Activated CD4-positive, CD25-positive, alpha-beta regulatory T cell treated with anti-CD3 and anti-CD28 coated beads, Interleukin-2, amount 50 U/mL, for 16 hours (primary cell): Measurements from ENCODE around the gene DLX2.

Experiments
- DNase-seq: peaks from one replicate; pipeline ENCODE4 v3.0.0-alpha.2; 2020; ENCODE audit warnings: low read depth, low spot score

DLX2 gene

GRCh38 chr2:172094294-172095145 lies 8.2 kb downstream of the DLX2 start:
- no peak for DNase-seq

DNA sequence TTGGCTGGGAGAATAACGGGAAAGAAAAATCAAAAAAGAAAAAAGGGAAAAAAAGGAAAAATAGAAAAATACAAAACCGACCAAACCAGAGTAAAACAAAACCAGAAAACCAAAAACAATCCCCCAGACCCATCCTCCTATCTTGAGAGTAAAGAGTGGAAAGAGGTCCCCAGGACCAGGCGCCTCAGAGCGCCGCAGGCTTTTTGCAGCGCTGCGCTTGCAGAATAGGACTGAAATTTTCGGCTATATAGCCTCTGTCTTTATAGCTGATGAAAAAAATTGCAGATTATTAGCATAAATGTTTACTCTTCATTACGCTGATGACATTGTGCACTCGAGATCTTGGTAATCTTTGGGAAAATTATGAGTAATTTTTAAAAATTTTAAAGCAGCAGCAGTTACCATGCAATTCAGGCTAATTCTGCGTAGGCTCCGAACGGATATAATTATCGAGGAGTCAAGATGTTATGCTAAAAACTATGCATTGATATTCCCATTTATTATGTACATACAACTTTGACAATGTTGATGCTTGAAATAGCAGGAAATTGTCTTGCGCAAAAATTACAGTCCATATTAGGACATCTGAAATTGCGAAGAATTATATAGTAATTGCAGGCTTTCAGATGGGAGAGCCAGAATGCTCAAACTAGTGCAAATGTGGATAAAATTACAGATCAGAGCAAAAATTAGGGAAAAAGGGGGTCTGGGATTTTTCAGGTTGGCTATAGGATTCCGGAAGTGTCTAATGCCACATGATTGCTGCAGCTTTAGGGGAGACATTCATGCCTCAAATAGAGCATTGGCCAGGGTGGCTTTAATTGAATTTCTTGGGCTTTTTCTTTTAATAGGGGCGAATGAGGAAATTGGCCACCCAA lies 9.0 kb downstream of the DLX2 start:
- no peak for DNase-seq

- no peak for DNase-seq
Measured at GRCh38 chr2:172092716-172093415, 9.8 kb downstream of the DLX2 start.

DNA sequence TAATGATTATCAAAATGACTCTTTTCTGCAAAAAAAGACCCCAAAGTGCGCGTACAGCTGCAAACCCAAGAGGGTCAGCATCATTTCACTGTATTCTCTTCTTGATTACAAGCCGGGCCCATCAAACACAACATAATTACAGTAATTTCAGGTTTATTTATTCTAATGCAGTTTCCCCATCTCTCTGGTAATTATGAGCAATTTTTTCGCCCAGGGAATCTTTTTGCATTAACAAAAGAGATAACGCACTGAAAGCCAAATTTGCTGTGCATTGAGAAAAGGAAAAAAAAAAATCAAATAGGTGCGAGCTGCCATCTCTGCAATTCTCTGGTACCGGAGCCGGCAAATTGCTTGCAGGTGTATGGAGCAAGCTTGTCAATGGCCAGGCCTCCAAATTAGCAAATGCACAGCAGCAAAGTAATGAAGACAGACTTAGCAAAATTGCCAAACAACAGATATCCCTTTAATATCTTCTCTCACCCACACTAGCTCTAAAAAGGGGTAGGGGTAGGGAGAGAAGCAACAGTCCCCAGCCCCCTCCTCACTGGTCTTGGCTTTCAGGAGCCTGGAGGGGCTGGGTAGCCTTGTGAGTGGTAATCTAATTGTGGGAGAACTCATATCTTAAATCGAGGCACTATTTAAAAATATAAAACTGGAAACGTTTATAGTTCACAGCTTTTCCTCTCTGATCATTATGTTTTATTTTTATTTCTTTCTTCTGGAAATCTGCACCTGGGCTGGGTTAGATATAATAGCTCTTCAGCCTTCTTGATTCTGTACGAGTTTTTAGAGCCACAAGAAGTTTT lies 10.7 kb downstream of the DLX2 start:
- DNase-seq = no peak

DNA sequence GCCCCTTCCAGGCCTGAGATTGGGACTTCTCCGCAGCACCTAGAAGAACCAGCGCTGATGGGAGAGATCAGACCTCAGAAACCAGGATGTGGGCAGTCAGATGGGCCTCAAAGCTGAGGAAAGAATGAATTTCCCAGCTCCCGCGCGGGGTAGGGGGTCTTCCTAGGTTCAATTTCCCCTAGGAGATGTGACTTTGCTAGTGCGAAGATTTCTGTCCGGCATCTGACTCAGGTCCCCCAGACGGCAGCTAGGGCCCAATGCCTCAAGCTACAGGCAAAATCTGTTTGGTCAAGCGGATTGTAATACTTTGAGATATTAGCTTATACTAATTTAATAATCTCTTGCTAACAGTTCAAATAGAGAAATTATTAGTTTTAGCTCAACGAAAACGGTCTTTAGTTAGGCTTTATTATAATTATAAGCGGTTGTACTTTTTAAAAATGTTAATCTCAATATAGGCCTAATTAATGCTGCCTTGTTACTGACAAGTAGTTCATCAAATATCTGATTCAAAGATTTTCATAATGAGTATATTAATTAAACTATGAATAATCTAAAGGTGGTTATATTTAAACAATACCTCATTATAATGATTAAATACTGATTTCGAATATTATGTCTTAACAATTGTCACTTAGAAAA lies 11.6 kb downstream of the DLX2 start:
- DNase-seq = no peak

DNA sequence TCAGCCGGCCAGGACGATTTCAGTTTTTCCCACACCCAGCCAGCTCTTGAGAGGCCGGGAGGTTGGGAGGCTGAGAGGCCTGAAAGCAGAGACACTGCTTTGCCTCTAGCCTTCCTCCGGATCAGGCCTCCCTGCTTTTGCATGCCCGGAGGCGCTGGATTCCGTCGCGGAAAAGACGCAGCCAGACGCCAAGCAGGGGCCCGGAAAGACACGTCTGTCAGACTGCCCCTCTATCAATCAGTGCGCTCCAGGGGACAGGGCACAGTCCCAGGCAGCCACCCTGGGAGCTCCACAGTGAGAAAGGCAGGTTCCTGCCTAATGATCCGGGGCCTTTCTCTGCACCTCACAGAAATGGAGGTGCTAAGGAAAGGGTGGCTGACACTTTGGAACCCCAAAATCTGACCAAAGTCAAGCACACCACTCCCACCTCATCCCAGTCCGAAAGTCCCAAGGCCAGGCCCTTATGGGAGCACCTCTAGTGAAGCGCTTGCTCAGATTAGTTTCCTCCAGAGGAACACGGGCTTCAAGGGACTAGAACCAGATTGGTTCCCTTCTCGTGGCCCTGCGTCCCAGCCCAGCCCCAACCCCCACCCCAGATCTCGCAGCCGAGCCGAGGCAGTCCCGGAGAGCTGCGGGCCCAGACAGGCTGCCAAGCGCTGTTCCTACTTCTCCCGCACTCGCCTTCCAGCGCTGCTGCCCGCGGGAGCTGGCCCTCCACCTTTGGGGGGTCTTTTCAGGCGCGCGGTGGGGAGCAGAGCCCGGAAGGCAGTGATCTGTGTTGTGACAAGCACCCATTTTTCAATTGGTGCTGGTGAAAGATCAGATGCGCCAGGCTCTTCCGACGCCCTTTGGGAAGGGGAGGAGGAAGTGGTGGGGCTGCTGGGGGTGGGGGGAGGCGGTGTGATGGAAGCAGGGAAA lies 12.4 kb downstream of the DLX2 start:
- no peak for DNase-seq

- no peak for DNase-seq
Measured at GRCh38 chr2:172089633-172090032, 13.1 kb downstream of the DLX2 start.

DNA sequence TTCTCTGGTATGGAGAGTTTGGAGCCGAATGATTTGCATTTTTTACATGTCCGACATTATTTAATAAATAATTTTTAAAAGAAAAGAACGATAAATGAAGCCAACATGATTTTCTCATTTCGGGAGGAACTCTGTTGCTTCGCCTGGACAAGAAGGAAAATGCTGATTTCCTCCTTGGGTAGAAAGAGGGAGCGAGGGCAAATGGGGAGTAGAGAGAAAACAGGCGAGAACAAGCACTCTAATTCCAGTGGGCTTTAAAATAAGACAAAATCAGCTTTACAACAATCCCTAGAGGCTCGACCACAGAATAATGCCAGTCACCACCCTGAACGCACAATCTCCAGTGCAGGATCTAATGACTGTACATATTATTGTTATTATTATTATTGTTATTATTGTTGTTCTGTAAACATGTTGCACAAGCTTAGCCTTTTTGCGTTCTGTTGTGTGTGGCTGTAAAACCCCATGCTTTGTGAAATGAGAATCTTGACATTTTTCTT lies 13.6 kb downstream of the DLX2 start:
- DNase-seq = no peak

DNA sequence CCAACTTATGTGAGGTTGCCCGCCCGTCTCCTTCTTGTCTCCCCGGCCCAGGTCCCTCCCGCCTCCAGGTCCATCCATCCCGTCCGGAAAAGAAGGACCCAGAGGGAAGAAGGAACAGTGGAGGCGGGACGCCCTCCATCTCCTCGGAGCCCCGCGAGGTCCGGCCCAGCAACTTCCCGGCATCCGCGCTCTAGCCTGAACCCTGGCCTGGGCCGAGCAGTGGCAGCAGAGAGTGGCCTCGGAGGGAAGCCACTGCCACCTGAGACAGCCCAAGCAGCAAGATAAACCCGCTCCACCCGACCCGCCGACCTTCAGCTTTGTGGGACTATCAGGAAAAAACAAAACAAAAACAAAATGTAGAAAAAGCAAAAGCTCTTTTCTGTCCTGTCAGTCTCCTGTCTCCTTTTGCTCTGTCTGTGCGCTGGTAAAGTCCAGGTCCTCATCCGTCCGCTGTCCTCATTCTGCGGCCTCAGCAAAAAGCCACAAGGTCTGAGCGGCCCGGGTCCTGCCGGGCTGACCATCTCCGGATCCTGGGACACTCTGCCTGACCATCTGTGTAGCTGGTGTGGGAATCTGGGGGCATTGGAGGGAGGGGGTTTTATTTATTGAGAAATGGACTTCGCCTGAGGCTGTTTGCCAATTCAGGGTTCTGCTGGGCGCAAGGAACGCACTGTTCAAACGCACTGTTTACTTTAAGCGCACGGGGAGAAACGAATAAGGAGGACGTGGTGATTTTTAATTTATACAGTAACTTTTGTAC lies 14.3 kb downstream of the DLX2 start:
- DNase-seq = no peak

GRCh38 chr2:172087780-172088244 lies 14.9 kb downstream of the DLX2 start:
- no peak for DNase-seq

- no peak for DNase-seq
Measured at GRCh38 chr2:172087207-172087779, 15.4 kb downstream of the DLX2 start.

DNA sequence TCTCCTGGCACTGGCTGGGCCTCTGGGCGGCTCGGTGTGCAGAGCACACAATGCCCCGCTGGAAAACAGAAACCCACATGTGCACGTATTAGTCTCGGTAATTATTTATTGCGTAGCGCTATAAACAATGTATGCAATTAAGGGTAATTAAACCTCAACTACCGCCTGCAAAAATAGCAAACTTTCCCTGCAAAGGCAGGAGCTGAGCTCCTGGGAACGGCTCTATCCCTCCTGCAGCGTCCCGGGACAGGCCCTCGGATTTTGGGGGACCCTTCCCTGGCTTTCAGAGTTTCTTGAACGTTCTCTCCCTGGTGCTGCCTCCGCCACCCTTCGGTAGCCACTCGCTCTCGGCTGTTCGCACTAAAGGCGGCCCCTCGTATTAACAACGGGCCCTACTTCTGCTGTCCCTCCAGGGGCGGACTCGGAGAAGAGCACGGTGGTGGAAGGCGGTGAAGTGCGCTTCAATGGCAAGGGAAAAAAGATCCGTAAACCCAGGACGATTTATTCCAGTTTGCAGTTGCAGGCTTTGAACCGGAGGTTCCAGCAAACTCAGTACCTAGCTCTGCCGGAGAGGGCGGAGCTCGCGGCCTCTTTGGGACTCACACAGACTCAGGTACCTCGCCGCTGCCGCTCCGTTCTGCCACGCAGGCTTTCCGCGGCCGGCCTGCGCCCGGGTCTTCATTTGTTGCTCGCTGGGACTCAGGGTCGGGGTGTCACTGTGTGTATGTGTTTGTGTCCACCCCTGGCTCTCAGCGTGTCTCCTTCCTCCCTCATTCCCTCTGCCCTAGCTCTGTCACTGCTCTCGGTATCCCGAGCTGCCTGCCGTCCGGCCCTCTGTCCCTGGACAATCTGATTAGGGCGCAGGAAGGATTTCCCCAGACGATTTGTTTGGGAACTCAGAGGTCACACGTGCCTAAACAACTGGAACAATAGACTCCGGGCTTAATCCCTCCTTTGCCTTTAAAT lies 16.2 kb downstream of the DLX2 start:
- DNase-seq = no peak

DNA sequence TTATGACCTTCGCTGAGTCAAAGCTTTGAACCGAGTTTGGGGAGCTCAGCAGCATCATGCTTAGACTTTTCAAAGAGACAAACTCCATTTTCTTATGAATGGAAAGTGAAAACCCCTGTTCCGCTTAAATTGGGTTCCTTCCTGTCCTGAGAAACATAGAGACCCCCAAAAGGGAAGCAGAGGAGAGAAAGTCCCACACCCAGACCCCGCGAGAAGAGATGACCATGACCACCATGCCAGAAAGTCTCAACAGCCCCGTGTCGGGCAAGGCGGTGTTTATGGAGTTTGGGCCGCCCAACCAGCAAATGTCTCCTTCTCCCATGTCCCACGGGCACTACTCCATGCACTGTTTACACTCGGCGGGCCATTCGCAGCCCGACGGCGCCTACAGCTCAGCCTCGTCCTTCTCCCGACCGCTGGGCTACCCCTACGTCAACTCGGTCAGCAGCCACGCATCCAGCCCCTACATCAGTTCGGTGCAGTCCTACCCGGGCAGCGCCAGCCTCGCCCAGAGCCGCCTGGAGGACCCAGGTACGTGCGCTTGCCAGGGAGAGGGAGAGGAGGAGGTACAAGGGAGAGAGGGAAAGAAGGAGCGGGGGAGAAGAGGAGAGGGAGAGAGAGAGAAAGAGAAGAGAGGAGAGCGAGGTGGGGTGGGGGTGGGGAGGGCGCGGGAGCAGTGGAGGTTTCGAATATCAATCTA lies 17.1 kb downstream of the DLX2 start, which contains the start of gene DLX1:
Gene DLX1, plus strand, starts transcription at position 48 of the 700 bp plus-strand sequence. Its CDS starts 171 bp downstream, at position 219.
- DNase-seq = no peak

GRCh38 chr2:172084645-172085459 lies 17.8 kb downstream of the DLX2 start:
- DNase-seq = no peak

DNA sequence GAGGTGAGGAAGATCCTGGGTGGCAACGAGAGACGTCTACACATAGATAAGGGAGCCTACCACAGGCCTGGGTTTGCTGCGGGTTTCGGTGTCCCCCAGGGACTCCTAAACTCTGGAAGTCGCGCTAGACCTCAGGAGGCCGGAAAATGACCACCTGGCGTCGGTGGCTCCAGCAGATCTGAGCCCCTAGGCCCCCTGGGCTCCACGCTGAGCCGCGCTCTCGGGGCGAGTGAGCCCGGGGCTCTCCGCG lies 18.4 kb downstream of the DLX2 start:
- no peak for DNase-seq
